Measurements from ENCODE around the gene ERCC6L2.

DNA sequence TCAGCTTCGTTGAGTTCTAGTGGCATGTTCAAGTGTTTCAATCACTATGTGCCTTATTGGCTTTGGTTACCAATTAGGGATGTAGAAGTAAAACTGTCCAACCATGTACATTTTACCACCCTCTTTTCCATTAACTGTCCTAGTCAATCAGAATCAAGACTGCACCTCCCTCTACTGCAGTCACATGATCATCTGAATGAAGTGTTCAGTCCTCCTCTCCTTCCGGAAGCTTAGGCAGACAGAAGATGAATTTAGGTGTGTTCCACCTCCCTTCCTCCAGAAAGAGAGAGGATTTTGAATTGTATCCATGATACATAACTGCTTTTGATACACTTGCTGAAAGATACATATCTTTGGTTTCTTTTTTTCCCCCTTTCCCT, 133.7 kb downstream of the ERCC6L2 start:
- TF ChIP-seq, protein P1, sequence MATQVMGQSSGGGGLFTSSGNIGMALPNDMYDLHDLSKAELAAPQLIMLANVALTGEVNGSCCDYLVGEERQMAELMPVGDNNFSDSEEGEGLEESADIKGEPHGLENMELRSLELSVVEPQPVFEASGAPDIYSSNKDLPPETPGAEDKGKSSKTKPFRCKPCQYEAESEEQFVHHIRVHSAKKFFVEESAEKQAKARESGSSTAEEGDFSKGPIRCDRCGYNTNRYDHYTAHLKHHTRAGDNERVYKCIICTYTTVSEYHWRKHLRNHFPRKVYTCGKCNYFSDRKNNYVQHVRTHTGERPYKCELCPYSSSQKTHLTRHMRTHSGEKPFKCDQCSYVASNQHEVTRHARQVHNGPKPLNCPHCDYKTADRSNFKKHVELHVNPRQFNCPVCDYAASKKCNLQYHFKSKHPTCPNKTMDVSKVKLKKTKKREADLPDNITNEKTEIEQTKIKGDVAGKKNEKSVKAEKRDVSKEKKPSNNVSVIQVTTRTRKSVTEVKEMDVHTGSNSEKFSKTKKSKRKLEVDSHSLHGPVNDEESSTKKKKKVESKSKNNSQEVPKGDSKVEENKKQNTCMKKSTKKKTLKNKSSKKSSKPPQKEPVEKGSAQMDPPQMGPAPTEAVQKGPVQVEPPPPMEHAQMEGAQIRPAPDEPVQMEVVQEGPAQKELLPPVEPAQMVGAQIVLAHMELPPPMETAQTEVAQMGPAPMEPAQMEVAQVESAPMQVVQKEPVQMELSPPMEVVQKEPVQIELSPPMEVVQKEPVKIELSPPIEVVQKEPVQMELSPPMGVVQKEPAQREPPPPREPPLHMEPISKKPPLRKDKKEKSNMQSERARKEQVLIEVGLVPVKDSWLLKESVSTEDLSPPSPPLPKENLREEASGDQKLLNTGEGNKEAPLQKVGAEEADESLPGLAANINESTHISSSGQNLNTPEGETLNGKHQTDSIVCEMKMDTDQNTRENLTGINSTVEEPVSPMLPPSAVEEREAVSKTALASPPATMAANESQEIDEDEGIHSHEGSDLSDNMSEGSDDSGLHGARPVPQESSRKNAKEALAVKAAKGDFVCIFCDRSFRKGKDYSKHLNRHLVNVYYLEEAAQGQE (IDR thresholded peaks at IDR 0.05; ENCODE audit: insufficient read depth in 1 of 2, low read depth in 2 of 2, low read length in 2 of 2), result no peak
- no peak for TF ChIP-seq TAF1 (IDR thresholded peaks at IDR 0.05; ENCODE audit: borderline replicate concordance, insufficient read depth, low read length)
- no peak for TF ChIP-seq POLR2AphosphoS5 (IDR thresholded peaks at IDR 0.05; ENCODE audit: low read depth, low read length)

Data from PFSK-1 (cell line).